Stomach smooth muscle (tissue), 2 donors: ENCODE measurements around the gene KIF16B.

Experiments
- H3K27ac ChIP-seq: one replicate; pipeline ENCODE4 v1.7.0; 2013; ENCODE audit warnings: mild to moderate bottlenecking, low read length, inconsistent platforms
- H3K27me3 ChIP-seq, 2 donors: one replicate each; pipeline ENCODE4 v1.7.0; 2013; ENCODE audit warnings: low read length in 2 of 2; ENCODE audit not compliant: insufficient read depth in 2 of 2, control insufficient read depth in 1 of 2
- H3K36me3 ChIP-seq, 2 donors: one replicate each; pipeline ENCODE4 v1.7.0; 2013; ENCODE audit warnings: low read length in 2 of 2; ENCODE audit not compliant: control insufficient read depth in 2 of 2, insufficient read depth in 2 of 2
- H3K4me1 ChIP-seq: one replicate; pipeline ENCODE4 v1.7.0; 2013; ENCODE audit warnings: low read length; ENCODE audit not compliant: control insufficient read depth, insufficient read depth
- H3K4me3 ChIP-seq, 2 donors: one replicate each; pipeline ENCODE4 v1.7.0; 2013; ENCODE audit warnings: low read length in 2 of 2
- H3K9ac ChIP-seq, 2 donors: one replicate each; pipeline ENCODE4 v1.7.0; 2013; ENCODE audit warnings: low read length in 2 of 2, mild to moderate bottlenecking in 1 of 2
- H3K9me3 ChIP-seq, 2 donors: one replicate each; pipeline ENCODE4 v1.7.0; 2013; ENCODE audit warnings: low read length in 2 of 2; ENCODE audit not compliant: control insufficient read depth in 2 of 2
- donor health status: healthy.
- donor health status: Pancreatic carcinoma.

The KIF16B gene

GRCh38 chr20:16554766-16555543, 18.3 kb downstream of the KIF16B start:
- Histone ChIP-seq H3K27me3 (no peaks in the 10 kb centered on the region), H3K27ac (no peak overlapping the region), H3K4me1 (peaks cover 8% of the 10 kb centered on the region), H3K4me3 (no peak overlapping the region), H3K9ac (no peak overlapping the region), H3K9me3 (no peaks in the 10 kb centered on the region), H3K36me3 (no peaks in the 10 kb centered on the region)

- Histone ChIP-seq H3K27me3 (no peaks in the 10 kb centered on the region), H3K4me1 (peaks cover 8% of the 10 kb centered on the region), H3K4me3 (no peak overlapping the region), H3K36me3 (no peaks in the 10 kb centered on the region), H3K9ac (no peak overlapping the region), H3K9me3 (no peaks in the 10 kb centered on the region), H3K27ac (no peak overlapping the region)
These were observed 19.6 kb downstream of the KIF16B start for GRCh38 chr20:16553684-16554083.

GRCh38 chr20:16553101-16553500, 20.1 kb downstream of the KIF16B start:
- Histone ChIP-seq H3K4me1 (peaks cover 8% of the 10 kb centered on the region), H3K9me3 (no peaks in the 10 kb centered on the region), H3K27me3 (no peaks in the 10 kb centered on the region), H3K36me3 (no peaks in the 10 kb centered on the region), H3K27ac (no peak overlapping the region), H3K4me3 (no peak overlapping the region), H3K9ac (no peak overlapping the region)

GRCh38 chr20:16552015-16552414, 21.2 kb downstream of the KIF16B start:
- Histone ChIP-seq H3K36me3 (no peaks in the 10 kb centered on the region), H3K9ac (no peak overlapping the region), H3K4me1 (peaks cover 8% of the 10 kb centered on the region), H3K9me3 (no peaks in the 10 kb centered on the region), H3K4me3 (no peak overlapping the region), H3K27ac (no peak overlapping the region), H3K27me3 (no peaks in the 10 kb centered on the region)

- H3K4me3 ChIP-seq, result no peak overlapping the region
- H3K27ac ChIP-seq, result no peak overlapping the region
- no peak overlapping the region for H3K9ac ChIP-seq
These were observed 21.6 kb downstream of the KIF16B start for GRCh38 chr20:16551607-16552006.

GRCh38 chr20:16548068-16548672, 25.1 kb downstream of the KIF16B start:
- H3K4me1 ChIP-seq, result peaks cover 3% of the 10 kb centered on the region
- no peak overlapping the region for H3K27ac ChIP-seq
- H3K9me3 ChIP-seq, result no peaks in the 10 kb centered on the region
- H3K36me3 ChIP-seq, result no peaks in the 10 kb centered on the region
- no peak overlapping the region for H3K9ac ChIP-seq
- no peak overlapping the region for H3K4me3 ChIP-seq
- H3K27me3 ChIP-seq, result no peaks in the 10 kb centered on the region

More at GRCh38 chr20:16551607-16552006, 21.6 kb downstream of the KIF16B start:
- Histone ChIP-seq H3K36me3 (no peaks in the 10 kb centered on the region), H3K27me3 (no peaks in the 10 kb centered on the region), H3K4me1 (peaks cover 8% of the 10 kb centered on the region), H3K9me3 (no peaks in the 10 kb centered on the region)

GRCh38 chr20:16544949-16545348, 28.3 kb downstream of the KIF16B start:
- H3K4me3 ChIP-seq, result no peak overlapping the region
- H3K9me3 ChIP-seq, result no peaks in the 10 kb centered on the region
- no peak overlapping the region for H3K9ac ChIP-seq
- no peak overlapping the region for H3K27ac ChIP-seq
- no peaks in the 10 kb centered on the region for H3K4me1 ChIP-seq
- H3K27me3 ChIP-seq, result no peaks in the 10 kb centered on the region
- no peaks in the 10 kb centered on the region for H3K36me3 ChIP-seq

- H3K27me3 ChIP-seq, result no peaks in the 10 kb centered on the region
- H3K36me3 ChIP-seq, result no peaks in the 10 kb centered on the region
- no peak overlapping the region for H3K27ac ChIP-seq
- H3K9ac ChIP-seq, result no peak overlapping the region
- H3K4me3 ChIP-seq, result no peak overlapping the region
- H3K4me1 ChIP-seq, result no peaks in the 10 kb centered on the region
- no peaks in the 10 kb centered on the region for H3K9me3 ChIP-seq
These were observed 30.8 kb downstream of the KIF16B start for GRCh38 chr20:16542477-16542876.

- Histone ChIP-seq H3K36me3 (no peaks in the 10 kb centered on the region), H3K9me3 (no peaks in the 10 kb centered on the region), H3K27me3 (no peaks in the 10 kb centered on the region), H3K4me1 (no peaks in the 10 kb centered on the region), H3K4me3 (no peak overlapping the region), H3K27ac (no peak overlapping the region), H3K9ac (no peak overlapping the region)
These were observed 31.4 kb downstream of the KIF16B start for GRCh38 chr20:16541878-16542277.

GRCh38 chr20:16541226-16541625, 32.0 kb downstream of the KIF16B start:
- no peak overlapping the region for H3K9ac ChIP-seq
- H3K27ac ChIP-seq, result no peak overlapping the region

More at GRCh38 chr20:16541226-16541625, 32.0 kb downstream of the KIF16B start:
- H3K4me1 ChIP-seq, result no peaks in the 10 kb centered on the region
- no peak overlapping the region for H3K4me3 ChIP-seq
- H3K9me3 ChIP-seq, result no peaks in the 10 kb centered on the region
- H3K27me3 ChIP-seq, result no peaks in the 10 kb centered on the region
- no peaks in the 10 kb centered on the region for H3K36me3 ChIP-seq
